HG02870 (cell line): ENCODE results near the gene KRT80.

Source experiments
- ATAC-seq: cut with Tn5 transposase; IDR thresholded peaks from one replicate; pipeline ENCODE4 v1.9.1; 2021; ENCODE audit warnings: mild to moderate bottlenecking, moderate library complexity; ENCODE audit not compliant: unreplicated experiment

The KRT80 gene

DNA sequence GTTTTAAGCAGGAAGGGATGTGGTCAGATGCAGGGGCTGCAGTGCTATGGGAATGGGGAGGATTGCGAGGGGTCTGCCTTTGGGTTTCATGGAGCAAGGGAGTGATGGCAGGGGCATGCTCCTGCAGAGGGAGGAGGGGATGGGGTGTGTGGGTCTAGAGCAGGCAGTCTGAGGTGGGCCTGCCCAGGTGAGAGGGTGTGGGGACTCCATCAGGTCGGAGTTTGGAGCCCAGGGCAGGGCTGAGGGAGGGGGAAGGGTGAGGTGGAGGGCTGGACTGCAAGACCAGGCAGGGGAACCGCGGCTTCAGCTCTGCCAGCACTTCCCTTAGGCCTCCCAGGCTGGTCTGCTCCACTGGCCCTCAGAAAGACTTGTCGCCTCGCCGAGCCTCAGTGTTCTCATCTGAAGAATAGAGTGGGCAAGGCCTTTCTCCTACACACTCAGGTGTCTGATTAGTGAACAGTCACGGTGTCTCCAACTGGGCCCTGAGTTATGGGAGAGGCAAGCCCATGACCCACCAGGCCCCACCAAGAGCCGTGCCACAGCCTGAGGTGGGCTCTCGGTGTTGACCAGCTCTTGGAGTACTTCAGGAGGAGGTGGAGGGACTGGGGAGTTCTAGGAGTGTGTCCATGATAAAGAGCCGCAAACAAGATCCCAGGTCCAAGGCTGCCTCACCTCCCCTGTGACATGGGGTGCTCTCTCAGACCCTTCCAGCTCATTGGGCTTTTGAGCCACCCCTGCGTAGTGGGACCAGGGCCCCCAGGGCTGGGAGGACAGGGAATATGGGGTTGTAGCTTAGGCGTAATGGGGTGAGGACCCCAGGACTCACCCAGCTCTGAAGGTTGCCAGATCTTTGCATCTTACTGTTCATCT, 20.1 kb upstream of the KRT80 start:
- no peak for ATAC-seq

DNA sequence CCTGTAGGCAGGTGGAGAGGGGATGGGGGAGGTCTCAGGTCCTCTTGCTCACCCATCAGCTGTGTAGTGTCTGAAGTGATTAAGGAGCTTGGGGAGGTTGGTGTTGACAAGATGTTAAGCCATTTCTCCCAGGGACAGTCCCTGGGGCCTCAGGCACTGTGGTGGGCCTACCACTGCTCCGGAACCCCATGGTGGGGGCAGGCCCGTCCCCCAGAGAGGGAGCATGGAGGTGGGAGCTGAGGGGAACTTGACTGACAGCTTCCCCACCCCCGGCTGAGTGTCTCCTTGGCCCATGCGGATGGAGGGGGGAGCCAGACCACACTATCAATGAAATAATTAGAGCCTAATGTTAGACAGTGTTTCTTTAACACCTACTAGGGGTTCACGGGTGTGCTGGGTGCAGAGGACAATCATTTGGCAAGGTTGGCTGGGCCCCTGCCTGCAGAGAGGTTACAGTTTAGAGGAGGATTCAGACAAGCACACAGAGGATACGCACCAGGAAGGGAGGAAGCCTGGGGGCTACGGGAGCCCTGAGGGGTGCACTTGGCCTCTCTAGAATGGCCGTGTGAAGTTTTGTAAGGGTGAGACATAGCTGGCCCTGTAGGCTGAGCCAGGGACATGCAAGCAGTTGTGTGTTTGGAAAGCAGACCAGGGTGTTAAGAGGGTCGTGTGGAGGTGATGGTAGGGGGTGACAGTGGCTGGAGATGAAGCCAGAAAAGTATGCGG, 19.3 kb upstream of the KRT80 start:
- ATAC-seq, result no peak

DNA sequence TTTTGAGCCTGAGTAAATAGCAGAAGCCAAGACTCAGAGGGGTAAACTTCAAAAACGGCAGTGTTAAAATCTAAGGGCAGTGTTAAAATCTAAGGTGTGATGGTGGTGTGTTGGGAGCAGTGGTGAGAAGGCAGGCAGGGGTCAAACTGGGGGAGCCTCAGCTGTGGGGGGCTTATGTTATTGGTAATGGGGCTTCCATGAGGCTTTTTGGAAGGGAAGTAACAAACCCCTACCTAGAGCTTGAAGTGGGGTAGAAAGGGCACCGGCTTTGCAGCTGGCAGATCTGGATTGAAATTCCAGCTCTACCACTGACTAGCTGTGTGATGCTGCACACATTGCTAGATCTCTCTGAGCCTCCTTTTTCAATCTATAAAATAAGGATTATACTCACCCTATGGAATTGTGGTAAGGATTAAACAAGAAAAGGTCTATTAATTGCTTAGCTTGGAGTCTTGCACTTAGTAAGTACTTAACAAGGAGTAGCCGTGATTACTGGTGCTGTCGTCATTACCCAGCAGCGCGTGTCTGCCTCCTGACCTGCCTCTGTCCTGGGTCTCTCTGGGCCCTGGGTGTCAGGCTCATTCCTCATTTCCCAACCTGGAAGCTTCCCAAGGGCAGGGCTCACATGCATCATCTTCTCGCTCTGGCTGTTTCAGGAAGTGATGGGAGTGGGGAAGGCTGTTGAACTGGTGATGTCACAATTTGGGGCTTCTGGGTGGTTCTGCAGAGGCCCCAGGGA, 18.5 kb upstream of the KRT80 start:
- ATAC-seq, result no peak

GRCh38 chr12:52209321-52209720, 17.5 kb upstream of the KRT80 start:
- no peak for ATAC-seq

DNA sequence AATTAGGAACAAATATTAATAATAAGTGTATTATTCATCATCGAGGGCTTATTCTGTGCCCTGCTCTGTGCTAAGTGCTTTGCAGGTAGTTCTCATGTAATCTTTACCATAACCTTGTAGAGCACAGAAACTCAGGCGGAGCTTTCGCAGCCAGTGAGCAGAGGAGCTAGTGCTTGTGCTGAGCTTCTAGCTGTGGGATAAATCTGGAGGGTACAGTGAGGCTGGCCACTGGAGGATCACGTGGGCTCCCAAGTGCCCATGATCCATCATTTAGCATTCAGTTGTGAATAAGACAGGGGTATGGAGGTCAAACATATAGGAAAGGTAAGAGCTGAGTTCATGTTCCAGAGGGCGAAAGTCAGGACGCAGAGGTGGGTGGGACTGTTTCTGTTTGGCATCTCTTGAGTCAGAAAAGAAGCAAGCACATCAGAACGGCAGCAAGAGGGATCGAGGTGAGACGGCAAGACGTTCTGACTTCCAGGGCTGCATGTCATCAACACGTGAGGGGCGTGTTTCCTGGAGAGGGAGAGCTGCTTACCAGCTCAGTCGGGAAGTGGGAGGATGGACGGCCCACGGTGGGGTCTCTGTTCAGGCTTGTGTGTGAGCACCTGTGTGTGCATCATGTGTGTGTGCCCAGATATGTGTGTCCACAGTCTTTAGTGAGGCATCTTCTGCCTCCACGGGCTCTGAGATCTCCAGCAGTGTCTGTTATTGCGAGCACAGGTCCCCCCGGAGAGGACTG, 16.8 kb upstream of the KRT80 start:
- ATAC-seq, result no peak

DNA sequence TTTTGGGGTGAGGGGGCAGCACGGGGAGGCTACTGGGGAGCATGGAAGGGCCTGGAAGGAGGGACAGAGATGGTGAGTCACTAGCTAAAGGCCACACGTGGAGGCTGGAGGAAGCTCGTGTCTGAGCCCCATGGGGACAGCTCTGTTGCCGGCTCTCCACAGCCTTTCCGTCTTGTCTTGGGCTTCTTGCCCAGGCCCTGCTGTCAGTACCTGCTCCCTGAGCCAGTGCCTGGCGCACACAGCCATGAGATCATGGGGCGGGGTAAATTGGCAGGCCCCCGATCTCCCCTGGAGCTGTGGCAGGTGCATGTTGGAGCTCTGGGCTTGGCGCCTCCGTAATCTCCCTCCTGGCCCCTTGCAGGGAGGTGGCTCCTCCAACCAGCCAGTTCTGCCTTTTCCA, 16.1 kb upstream of the KRT80 start:
- no peak for ATAC-seq

DNA sequence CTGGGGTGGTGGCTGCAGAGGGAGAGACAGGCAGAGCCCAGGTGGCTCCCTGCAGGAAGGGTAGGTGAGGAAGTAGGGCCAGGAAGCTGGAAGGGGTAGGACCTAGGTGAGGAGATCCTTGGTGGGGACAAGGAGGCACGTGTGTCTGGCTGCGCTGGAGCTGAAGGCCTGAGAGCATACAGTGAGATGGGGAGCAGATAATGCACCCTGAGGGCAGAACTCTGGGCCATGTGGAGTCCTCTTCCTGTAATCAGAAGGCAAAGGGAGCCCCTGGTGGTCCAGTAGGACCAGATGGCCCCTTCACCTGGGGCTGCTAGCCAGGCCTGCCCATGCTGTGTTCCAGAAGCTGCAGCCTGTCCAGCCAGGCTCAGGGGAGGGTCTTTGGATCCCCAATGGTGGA, 15.3 kb upstream of the KRT80 start:
- ATAC-seq, result no peak

- no peak for ATAC-seq
These were observed 14.7 kb upstream of the KRT80 start for GRCh38 chr12:52206304-52207040.

GRCh38 chr12:52205612-52206303, 13.9 kb upstream of the KRT80 start:
- no peak for ATAC-seq

DNA sequence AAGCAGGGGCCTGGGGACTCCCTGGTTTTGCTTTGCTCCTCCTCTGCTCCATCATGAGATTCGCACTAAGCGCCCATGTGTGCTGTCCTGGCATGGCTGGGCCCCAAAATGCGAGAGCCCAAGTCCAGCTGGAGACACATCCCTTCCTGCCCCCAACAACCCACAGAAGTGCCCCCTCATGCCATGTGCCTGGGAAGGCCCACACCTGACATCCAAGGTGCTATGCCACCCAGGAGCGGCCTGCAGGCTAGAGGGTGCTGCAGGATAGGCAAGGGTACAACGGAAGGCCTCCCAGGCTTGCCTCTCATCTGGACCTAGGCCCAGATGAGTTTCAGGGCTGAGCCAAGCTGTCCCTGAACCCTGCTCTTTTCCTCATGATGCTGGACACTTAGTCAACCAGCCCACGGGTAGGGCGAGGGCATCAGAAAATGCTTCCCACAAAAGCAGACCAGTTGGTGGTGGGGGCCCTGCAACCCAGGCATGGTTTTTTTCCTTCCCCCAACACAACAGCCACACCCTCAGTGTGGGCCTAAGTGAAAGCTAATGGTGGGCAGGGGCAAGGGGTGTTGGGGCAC, 13.2 kb upstream of the KRT80 start:
- ATAC-seq, result no peak

- ATAC-seq, result no peak
These were observed 12.5 kb upstream of the KRT80 start for GRCh38 chr12:52204095-52204930.

GRCh38 chr12:52203079-52203921, 11.5 kb upstream of the KRT80 start:
- ATAC-seq, result no peak

GRCh38 chr12:52202361-52203078, 10.7 kb upstream of the KRT80 start:
- no peak for ATAC-seq

- no peak for ATAC-seq
These were observed 9.6 kb upstream of the KRT80 start for GRCh38 chr12:52201451-52201839.

GRCh38 chr12:52200781-52201450, 9.1 kb upstream of the KRT80 start:
- no peak for ATAC-seq

GRCh38 chr12:52200086-52200780, 8.4 kb upstream of the KRT80 start:
- no peak for ATAC-seq
